ENCODE measurements around the gene BAG2.

The BAG2 gene

DNA sequence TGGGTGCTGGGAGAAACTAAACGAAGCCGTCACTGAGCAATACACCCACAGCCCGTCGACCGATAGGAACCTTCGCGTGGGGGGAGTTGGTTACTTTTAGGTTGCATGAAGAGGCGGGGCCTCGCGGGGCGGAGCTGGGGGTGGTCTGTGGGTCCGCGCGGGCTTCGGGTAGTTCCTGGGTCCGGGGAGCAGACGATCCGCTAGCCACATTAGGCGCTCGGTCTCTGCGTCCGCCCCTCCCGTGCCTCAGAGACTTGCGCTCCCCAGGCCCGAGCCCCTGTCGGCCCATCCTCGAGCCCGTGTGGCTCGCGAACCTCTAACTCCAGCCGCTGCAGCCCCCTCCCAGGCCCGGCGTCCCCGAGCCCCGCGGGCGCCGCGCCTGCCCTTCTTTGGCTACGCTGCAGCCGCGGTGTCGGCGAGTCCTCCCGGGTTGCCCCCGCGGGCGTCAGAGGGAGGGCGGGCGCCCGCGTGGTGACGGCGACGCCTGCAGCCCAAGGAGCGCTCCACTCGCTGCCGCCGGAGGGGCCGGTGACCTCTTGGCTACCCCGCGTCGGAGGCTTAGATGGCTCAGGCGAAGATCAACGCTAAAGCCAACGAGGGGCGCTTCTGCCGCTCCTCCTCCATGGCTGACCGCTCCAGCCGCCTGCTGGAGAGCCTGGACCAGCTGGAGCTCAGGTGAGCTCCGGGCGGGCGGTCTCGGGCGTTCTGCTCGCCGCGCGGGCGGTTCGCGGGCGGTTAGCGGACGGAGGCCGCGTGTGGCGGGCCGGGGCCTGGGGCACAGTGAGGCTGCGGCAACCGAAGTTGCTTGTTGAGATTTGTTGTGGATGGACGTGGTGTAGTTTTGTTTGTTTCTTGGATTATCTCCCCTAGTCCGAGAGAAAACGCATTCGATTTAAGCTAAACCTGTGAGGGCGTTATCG is at the start of gene BAG2:
Gene BAG2 (plus strand): TSS at position 191 of the 920 bp plus-strand sequence. CDS start 372 bp downstream, at position 563.
- peak; percentile 88 for DNase-seq

- DNase-seq, result no peak
Measured at GRCh38 chr6:57123111-57123510, 49.0 kb upstream of the BAG2 start.

- no peak for DNase-seq
Measured at GRCh38 chr6:57127763-57128162, 44.4 kb upstream of the BAG2 start.

DNA sequence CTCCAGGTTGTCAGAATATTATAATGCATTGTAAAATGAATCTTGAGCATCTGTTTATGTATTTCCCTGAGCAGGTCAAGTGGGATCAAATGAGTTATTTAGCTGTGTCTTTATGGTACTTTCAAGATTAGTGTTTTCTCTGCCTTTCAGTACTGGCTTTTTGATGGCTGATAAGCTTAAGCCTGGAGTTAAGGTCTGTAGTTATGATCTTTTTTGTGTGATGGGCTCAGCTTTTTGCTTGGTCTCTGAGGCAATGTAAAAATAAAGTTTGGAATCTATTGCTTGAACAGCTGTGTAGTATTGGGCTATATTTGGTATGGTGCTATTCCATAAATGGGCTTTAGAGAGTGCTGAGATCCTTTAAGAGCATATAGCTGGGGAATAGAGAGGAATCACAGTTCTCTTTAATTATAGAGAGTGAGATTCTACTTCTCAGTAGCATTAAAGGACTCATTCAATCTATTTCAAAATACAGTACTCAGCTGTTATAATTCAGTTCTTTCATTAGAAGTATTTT is 41.4 kb upstream of the BAG2 start:
- DNase-seq, result no peak

DNA sequence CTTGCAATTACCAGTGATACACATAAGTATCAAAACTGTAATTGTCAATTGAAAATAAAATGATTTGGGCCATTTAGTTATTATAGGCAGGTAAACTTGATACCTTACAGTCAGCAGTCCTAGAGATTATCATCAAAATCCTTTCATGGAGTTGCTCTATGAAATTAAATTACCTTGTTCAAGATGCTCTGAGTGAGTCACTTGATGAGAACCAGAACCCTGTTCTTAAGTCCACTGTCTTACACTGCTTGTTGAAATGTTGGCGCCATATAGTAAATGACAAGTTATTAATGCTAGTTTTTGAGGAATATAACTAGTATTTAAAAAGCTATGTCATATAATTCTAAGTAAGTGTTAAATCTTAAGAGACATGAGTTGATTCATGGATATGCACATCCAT is 37.2 kb upstream of the BAG2 start:
- DNase-seq, result no peak

DNA sequence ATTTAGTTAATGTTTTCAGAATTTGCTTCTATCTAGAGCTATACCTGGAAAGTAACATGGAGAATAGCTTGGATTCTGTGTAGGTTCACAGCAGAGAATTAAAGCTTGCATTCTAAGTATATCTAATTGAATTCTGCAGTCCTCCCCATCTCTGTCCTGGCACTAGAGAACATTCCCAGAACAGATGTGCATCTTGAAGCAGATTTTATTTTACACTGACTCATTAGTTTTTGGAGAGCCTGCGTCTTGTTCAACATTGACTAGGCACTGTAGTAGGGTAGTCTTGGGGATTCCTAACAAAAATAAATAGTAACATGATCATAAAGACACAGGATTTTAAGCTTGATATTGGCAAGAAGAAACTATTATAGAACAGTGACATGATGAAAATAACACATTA is 36.2 kb upstream of the BAG2 start:
- no peak for DNase-seq

DNA sequence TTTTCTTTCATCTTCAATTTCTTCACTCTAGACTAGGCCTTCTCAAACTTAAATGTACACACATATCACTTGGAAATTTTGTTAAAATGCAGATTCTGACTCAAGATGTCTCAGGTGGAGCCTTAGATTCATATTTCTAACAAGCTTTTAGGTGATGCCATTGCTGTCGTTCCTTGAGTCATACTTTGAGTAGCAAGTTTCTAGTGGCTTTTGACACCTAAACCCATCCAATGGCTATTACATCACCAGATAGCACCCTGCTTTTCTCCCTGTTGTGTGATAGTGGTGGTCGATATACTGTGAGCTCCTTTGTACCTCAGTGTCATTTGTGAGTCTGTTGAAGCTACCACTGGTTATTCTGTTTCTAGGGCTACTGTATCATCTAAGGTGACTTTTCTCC is 34.8 kb upstream of the BAG2 start:
- DNase-seq, result no peak

DNA sequence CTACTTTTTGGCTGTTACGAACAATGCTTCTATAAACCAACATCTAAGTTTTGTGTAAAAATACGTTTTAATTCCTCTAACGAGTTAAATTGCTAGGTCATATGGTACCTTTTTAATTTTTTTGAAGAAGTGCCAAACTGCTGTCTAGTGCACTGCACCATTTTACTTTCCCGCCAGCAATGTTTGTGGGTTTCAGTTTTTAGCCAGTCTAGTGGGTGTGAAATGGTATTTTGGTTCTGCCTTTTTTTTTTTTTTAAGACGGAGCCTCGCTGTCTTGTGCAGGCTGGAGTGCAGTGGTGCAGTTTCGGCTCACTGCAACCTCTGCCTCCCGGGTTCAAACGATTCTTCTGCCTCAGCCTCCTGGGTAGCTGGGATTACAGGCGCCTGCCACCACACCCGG is 34.1 kb upstream of the BAG2 start:
- no peak for DNase-seq

- no peak for DNase-seq
Measured at GRCh38 chr6:57141451-57142177, 30.5 kb upstream of the BAG2 start.

GRCh38 chr6:57142178-57142525 is 30.0 kb upstream of the BAG2 start:
- no peak for DNase-seq

DNA sequence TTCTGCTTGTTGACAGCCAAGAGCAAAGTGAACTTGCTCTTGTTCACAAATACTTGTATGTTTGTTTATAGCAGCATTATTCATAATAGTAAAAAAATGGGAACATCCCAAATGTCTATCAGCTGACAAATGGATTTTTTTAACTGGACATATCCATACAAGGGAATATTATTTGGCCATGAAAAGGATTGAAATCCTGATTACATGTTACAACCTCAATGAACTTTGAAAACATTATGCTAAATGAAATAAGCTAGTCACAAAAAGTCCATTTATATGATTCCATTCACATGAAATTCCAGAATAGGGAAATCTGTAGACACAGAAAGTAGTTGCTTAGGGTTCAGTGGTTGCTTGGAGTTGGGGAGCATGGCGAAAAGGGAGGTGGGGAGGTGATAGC is 28.4 kb upstream of the BAG2 start:
- no peak for DNase-seq

- no peak for DNase-seq
Measured at GRCh38 chr6:57147401-57147800, 24.7 kb upstream of the BAG2 start.

DNA sequence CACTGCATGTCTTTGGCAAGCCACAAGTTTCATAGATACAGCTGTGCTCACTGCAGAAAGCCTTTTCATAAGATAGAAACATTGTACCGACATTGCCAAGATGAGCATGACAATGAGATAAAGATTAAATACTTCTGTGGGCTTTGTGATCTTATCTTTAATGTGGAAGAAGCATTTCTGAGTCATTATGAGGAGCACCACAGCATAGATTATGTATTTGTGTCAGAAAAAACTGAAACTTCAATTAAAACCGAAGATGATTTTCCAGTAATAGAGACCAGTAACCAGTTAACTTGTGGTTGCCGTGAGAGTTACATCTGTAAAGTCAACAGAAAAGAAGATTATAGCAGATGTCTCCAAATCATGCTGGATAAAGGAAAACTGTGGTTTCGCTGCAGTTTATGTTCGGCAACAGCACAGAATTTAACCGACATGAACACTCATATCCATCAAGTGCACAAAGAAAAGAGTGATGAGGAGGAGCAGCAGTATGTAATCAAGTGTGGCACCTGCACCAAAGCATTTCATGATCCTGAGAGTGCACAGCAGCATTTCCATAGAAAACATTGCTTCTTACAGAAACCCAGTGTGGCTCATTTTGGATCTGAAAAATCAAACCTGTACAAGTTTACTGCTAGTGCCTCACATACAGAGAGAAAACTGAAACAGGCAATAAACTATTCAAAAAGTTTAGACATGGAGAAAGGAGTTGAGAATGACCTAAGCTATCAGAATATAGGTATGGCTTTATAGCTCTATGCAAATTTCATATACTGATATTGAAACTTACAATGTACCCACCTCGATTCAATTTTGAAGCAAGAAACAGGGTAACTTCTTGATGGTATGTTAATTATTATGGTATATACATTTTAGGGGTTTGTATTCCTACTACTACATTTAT is 23.9 kb upstream of the BAG2 start:
- no peak for DNase-seq

DNA sequence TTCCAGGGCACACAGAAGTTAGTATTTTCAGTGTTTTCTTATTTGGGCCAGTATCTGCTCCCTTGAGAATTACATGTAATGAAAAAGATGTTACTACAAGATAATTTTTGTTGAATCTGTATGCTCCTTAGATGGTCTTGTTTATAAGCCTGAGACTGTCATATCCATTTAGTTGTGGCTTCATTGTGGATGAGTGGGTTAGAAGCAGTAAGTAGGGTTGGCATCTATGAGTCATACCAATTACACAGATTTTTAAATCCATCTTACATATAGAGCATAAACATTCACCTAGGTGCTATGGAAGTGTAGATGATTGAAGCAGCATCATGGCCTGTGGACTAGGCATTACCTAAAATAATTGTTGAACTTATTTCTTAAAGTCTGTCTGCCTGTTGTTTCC is 13.5 kb upstream of the BAG2 start:
- DNase-seq, result no peak

GRCh38 chr6:57159127-57159526 is 13.0 kb upstream of the BAG2 start:
- no peak for DNase-seq

- DNase-seq, result no peak
Measured at GRCh38 chr6:57162028-57162427, 10.1 kb upstream of the BAG2 start.

GRCh38 chr6:57162516-57162915 is 9.6 kb upstream of the BAG2 start:
- DNase-seq, result no peak

DNA sequence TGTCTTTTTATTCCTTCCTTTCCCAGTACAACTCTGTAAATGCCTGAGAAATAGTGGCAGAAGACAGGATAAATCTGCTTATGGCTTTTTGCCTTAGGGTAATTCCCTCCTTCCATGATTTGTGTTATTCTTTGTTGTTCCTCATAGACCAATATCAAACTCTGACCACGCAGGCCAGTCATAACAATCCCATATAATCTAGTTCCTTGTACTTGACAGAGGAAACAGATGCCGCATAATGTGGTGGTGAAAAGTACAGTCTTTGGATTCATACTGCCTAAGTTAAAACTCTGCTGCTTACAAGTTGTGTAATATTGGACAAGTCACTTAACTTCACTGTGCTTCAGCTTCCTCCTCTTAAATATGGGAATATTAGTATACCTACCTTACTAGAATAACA is 8.2 kb upstream of the BAG2 start:
- no peak for DNase-seq

GRCh38 chr6:57165080-57165479 is 7.0 kb upstream of the BAG2 start:
- no peak for DNase-seq

DNA sequence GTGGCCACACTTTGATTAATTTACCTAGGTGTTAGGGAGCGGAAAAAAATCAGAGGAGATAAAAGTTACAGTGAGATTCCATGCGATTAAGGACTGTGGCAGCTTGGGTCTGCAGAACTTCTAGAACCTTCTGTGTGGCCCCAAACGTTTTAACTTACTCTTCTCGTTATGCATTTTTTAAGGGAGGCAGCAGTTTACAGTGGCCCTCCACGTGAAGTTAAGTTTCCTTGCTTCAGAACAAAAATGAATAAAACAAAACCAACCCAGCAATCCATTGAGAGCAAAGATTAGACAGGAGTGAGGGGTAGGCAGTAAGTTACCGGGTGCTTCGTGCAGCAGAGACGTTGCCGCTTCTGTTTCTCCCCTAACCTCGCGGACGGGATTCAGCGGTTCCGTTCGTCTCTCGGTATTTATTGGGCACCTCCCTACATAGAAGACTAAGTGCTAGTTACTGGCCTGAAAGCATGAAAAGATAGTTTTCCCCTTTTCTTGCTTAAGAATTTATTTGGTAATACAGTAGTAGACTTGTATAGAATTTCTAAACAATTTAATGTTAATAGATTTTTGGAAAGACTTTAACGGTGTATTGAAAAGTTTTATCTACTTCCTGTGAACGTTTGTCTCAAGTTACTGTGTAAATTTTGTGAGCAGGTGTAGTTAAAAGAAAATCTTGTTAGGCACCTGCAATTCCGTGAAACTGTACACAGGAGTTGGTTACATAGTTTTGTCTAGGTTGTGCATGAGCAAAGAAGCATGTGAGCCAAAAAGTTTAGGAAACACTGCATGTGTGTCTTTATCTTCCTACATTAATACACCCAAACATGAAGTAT is 1.1 kb downstream of the BAG2 start:
- no peak for DNase-seq

GRCh38 chr6:57173886-57174510 is 1.9 kb downstream of the BAG2 start:
- peak; percentile 68 for DNase-seq

- no peak for DNase-seq
Measured at GRCh38 chr6:57174511-57174907, 2.4 kb downstream of the BAG2 start.
